Lower lobe of right lung (tissue), 2 donors: ENCODE results near the gene S100B. TPM values are rescaled to one million over a fixed set of nuclear protein-coding genes. Genes with fewer than 3 reads are reported as not detected.
A peak's percentile ranks its signal among the peaks of the same experiment; 100 is the strongest.

ENCODE experiments used
- ATAC-seq, 2 donors: fragments of 200-7000 bp; cut with Tn5 transposase; one replicate each; pipeline ENCODE4 v1.9.1; 2020 to 2022; ENCODE audit warnings: mild to moderate bottlenecking in 2 of 2, moderate library complexity in 2 of 2
- DNase-seq: peaks from one replicate; pipeline ENCODE4 v3.0.0-alpha.2; 2020
- H3K27ac ChIP-seq: fragments of 200-600 bp; one replicate; pipeline ENCODE4 v1.8.0; 2022
- H3K27me3 ChIP-seq: fragments of 200-600 bp; one replicate; pipeline ENCODE4 v1.8.0; 2022; ENCODE audit warnings: low read depth
- H3K36me3 ChIP-seq: fragments of 200-600 bp; one replicate; pipeline ENCODE4 v1.8.0; 2022; ENCODE audit warnings: mild to moderate bottlenecking
- H3K4me1 ChIP-seq: fragments of 200-600 bp; one replicate; pipeline ENCODE4 v1.8.0; 2022
- H3K4me3 ChIP-seq: fragments of 200-600 bp; one replicate; pipeline ENCODE4 v1.8.0; 2022; ENCODE audit warnings: mild to moderate bottlenecking
- H3K9me3 ChIP-seq: fragments of 200-600 bp; one replicate; pipeline ENCODE4 v1.8.0; 2022
- CTCF ChIP-seq: fragments of 200-600 bp; IDR thresholded peaks from one replicate; pipeline ENCODE4 v1.8.0; 2022; ENCODE audit warnings: antibody characterized with exemption, mild to moderate bottlenecking
- intact Hi-C: fragments of 100-400 bp; cut with DNase I; formaldehyde crosslinking; loops from one replicate; pipeline ENCODE4 v1.11.0; 2022
- total RNA-seq: library from RNA; stranded (reverse); fragmentation: NEBNext Ultra II Directional; extraction: Animal tissue kit (Norgen Biotek cat#: 25700); gene quantifications from one replicate; pipeline ENCODE4 v1.2.1, GENCODE V29; 2021
- donor health status: DM: no; HTN: yes; CAD: no; lungs with severe emphysema.

S100B gene
- total RNA-seq, 1 donor from 2014 or later: 4.5 TPM

DNA sequence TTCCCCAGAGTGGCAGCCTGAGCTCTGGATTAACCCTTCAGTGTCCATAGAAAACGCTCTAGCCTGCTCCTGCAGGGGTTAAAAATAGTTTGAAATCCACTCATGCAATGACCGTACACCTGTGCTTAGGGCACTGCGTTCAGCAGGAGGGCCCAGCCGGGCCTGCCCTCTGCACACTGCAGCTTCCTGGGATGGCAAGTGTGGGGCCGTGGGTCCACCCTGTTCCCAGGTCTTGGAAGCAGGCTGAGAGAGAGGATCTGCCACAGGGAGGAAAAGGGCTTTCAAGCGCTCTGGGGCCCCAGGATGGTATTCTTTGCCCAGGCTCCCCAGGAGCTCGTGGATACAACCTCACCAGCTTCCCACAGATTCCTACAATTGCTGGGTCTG is 1.5 kb upstream of the S100B start:
- peak; percentile 10 to 21 for ATAC-seq
- H3K27ac ChIP-seq: peak overlapping the region; percentile 48
- H3K4me1 ChIP-seq: peaks cover 23% of the 10 kb centered on the region
- H3K27me3 ChIP-seq: no peaks in the 10 kb centered on the region
- DNase-seq: no peak
- TF ChIP-seq CTCF: no peak
- H3K36me3 ChIP-seq: no peaks in the 10 kb centered on the region
- H3K4me3 ChIP-seq: no peak overlapping the region
- intact Hi-C loops: no loop called here
- no peaks in the 10 kb centered on the region for H3K9me3 ChIP-seq

DNA sequence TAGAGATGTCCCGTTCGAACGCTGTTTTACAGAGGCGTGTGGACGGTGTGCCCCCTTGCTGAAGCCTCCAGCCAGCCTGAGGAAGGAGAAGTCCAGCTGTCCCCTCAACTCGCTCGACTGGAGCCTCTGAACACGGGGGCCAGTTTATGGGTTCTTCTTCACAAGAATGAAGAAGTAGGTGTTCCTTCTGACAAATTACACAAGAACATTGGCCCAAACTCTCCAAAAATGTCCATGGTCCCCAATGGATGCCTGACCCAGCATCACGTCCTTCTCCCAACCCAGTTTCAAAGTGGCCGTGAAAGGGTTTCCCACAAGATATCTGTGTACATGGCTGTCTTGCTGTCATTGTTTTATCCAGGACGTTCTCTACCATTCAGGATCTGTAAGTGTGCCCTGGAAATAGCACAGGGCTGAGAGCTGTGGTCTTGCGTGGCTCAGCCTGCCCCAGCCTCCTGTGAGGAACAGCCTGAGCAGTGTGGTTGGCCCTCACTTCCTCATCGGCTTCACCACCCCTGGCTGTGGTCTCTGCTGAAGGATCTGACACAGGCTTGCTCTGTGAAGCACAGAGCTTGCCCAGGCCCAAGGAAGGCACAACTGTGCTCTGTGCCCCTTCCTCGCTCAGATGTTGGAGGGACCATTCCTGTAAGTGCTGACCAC is 1.0 kb upstream of the S100B start:
- DNase-seq (peak; percentile 81), ATAC-seq (peak; percentile 82 to 91)
- H3K4me1 ChIP-seq: peaks cover 23% of the 10 kb centered on the region

DNA sequence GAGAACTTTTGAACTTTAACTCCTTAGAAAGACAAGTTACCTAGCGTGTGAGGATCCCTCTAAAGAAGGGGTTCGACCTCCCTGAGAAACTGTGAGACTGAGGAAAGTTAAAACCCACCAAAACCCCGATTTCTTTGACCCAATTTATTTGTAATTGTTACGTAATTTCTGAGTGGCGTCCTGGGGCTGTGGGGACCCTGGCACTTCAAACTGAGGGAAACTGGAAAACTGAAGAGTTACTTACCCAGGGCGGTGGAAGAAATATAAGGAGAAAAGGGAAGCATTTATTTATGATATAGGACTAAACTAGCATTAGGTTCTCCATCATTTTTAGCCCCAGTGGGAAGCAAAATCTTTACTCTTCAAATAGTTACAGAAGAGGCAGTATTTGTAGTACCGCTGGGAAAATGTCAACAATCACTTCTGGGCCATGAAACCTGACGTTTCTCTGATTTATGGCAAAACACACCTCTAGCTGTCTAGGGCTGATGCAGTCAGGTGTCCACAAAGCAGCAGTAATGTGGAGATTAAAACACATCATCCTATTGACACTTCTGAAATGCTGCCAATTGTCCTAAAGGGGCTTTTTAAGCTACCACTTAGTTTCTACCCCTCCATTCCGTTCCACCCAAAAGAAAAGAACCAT is 430 bp downstream of the S100B start:
- Histone ChIP-seq H3K27ac (no peak overlapping the region), H3K4me1 (peaks cover 24% of the 10 kb centered on the region), H3K9me3 (no peaks in the 10 kb centered on the region), H3K36me3 (no peaks in the 10 kb centered on the region), H3K27me3 (no peaks in the 10 kb centered on the region), H3K4me3 (no peak overlapping the region)
- DNase-seq: no peak
- intact Hi-C loops: no loop called here
- TF ChIP-seq CTCF: no peak
- no peak for ATAC-seq

More for the DNA sequence above, 1.0 kb upstream of the S100B start:
- intact Hi-C loops: no loop called here
- Histone ChIP-seq H3K27me3 (no peaks in the 10 kb centered on the region), H3K4me3 (no peak overlapping the region), H3K36me3 (no peaks in the 10 kb centered on the region), H3K9me3 (no peaks in the 10 kb centered on the region), H3K27ac (peak overlapping the region; percentile 48)
- no peak for TF ChIP-seq CTCF

DNA sequence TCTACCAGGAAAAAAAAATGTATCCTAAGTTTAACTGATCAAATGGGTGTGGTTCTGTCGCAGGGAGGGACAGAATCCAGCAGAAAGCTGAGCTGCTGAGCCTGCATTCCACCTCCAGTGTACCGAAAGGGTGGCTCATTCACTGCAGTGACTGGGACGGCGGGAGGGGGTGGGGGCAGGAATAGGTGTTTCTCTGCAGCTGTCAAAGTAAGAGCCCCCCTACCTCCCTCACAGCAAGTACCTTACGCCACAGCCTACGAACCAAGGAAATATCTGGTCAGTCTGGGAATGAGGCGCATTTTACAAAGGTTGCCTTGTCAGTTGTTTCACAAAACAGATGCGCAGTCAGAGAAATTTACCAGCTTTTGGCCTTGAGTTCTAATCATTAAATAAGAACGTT is 1.7 kb downstream of the S100B start:
- DNase-seq (no peak), ATAC-seq (no peak)
- Histone ChIP-seq H3K9me3 (no peaks in the 10 kb centered on the region), H3K4me1 (peaks cover 36% of the 10 kb centered on the region), H3K27ac (no peak overlapping the region), H3K27me3 (no peaks in the 10 kb centered on the region), H3K4me3 (no peak overlapping the region), H3K36me3 (no peaks in the 10 kb centered on the region)
- TF ChIP-seq CTCF: no peak
- intact Hi-C loops: no loop called here

- H3K4me3 ChIP-seq: no peak overlapping the region
- no peaks in the 10 kb centered on the region for H3K27me3 ChIP-seq
- intact Hi-C loops: no loop called here
- H3K36me3 ChIP-seq: no peaks in the 10 kb centered on the region
- no peaks in the 10 kb centered on the region for H3K9me3 ChIP-seq
- H3K4me1 ChIP-seq: peaks cover 30% of the 10 kb centered on the region
- TF ChIP-seq CTCF: no peak
- DNase-seq: no peak
- ATAC-seq: no peak
- H3K27ac ChIP-seq: no peak overlapping the region
Measured at GRCh38 chr21:46600978-46601377, 3.9 kb downstream of the S100B start.
